HPDE6-E6E7 (cell line): ENCODE data around the gene ALPI.

Source experiments
- DNase-seq: peaks from one replicate; pipeline ENCODE4 v3.0.0; 2011; ENCODE audit warnings: missing footprints; ENCODE audit errors: extremely low spot score

The ALPI gene

GRCh38 chr2:232460171-232460570, 4.2 kb downstream of the ALPI start:
- DNase-seq: no peak

DNA sequence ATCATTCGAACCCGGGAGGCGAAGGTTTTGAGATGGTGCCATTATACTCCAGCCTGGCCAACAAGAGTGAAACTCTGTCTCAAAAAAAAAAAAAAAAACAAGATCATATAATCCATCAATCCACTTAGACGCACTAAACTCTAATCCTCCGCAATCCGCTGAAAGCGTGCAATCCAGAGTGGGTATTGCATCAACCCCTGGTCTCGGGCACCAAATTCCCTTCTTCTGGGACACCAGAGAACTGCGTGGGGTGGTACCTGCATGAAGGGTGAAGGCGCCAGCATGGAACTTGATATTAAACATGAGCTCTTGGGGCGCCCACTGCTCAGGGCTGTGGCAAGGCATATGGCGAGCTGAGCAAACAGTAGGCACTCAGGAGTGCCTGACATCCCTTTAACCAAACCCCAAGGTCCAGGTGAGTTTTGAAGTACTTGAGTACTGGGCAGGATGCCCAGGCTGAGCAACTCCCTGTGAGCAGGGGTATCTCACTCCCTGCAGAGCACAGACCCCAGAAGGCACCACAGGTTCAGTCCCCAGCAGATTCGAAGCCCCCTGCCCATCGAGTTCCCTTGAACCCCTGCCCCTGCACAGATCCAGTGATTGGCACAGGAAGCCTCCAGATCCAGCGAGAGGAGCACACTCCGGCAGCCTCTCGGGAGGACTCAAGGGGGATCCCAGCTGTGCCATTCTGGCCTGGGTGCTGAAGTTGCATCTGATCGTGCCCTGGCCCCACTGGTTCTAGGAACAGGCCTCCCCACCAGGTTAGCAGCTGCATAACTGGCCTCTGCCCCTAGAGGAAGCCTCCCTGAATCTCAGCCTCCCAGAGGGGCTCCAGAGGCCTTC, 8.0 kb downstream of the ALPI start:
- DNase-seq: no peak

DNA sequence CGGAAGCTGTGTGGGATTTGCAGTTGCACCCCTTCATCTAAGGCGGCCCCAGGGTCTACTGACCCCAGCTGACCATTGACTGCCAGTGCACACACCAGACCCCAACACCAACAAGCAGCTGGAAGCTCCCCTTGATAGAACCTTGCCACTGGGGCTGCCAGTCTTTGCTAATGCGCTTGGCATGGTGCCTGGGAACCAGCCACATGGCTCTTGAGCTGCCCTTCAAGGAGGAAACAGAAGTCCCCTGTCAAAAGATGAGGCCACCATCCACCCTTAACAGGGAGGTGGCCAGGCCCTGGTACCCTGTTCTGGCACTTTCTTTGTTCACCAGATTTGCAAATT, 8.6 kb downstream of the ALPI start:
- no peak for DNase-seq

GRCh38 chr2:232465061-232465460, 9.1 kb downstream of the ALPI start:
- DNase-seq: no peak

- DNase-seq: no peak
Measured at GRCh38 chr2:232466221-232466620, 10.3 kb downstream of the ALPI start.

DNA sequence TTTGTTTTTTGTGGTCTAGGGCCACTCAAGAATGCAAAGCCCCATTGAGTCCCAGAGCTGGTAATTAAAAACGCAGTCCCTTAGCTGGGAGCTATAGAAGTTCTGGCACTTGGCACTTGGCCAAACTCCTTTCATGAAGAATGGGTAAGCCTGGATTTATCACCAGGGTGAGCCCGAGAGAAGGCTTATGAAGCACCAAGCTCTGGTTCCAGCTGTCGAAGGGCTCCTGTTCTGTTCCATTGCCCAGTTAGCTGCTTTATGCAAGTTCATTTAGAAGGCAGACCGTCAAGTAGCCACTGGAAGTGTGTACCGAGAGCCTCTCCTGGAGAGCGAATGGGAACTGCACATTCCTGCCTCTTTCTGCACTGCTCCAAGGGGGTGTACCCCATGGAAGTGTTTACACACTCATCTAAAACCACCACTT, 17.5 kb downstream of the ALPI start:
- DNase-seq: no peak

DNA sequence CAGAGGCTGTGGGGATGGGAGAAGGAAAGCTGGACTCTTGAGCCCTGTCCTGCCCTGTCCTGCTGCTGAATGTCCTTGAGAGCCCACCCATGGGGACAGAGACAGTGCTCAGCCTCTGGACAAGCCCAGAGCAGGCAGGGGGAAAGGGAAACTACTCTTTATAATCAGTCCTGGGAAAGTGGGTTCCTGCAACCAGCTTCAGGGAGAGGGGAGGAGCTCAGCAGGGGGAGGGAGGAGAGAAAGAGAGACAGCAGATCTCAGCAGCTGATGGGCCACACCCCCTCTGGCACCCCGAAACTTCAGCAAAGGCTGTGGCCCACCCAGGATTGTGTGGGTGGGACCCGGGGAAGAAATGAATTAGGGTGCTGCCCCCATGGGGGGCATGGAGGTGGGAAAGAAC, 20.1 kb downstream of the ALPI start:
- no peak for DNase-seq

- no peak for DNase-seq
Measured at GRCh38 chr2:232476791-232477190, 20.8 kb downstream of the ALPI start.

DNA sequence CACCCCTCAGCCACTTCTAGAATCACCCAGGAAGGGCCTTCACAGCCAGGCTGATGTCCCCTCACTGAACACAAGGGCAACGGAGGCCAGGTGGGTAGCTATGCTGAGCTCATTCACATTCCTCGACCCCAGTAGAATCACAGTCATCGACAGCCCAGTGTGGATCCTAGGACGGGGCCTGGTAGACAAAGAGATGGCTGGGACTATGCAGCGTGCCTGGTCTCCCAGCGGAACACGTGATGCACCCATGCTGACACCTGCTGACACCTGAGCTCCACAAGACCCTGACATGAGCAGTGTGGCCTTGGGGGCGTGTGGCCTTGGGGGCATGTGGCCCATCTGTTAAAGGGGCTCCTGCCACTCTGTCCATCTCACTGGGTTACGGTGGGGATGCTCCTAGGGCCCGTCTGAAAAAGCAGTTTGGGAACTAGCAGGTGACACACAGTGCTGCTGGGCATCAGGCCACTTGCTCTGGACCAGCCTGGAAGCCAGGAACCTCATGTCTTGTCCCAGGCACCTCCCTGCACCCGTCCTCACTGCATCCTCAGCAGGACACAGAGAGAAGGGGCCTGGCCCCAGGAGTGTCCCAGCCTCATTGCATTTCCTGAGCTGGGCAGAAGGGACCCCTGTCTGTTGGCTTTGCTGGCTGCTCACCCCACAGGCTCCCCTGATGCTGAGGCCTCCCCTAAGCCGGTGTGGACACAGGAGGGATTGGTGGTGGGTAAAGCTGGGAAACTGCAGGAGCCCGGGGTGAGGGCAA, 22.0 kb downstream of the ALPI start:
- no peak for DNase-seq

GRCh38 chr2:232478571-232479340, 22.8 kb downstream of the ALPI start:
- DNase-seq: no peak

- DNase-seq: no peak
Measured at GRCh38 chr2:232479341-232480200, 23.6 kb downstream of the ALPI start.

DNA sequence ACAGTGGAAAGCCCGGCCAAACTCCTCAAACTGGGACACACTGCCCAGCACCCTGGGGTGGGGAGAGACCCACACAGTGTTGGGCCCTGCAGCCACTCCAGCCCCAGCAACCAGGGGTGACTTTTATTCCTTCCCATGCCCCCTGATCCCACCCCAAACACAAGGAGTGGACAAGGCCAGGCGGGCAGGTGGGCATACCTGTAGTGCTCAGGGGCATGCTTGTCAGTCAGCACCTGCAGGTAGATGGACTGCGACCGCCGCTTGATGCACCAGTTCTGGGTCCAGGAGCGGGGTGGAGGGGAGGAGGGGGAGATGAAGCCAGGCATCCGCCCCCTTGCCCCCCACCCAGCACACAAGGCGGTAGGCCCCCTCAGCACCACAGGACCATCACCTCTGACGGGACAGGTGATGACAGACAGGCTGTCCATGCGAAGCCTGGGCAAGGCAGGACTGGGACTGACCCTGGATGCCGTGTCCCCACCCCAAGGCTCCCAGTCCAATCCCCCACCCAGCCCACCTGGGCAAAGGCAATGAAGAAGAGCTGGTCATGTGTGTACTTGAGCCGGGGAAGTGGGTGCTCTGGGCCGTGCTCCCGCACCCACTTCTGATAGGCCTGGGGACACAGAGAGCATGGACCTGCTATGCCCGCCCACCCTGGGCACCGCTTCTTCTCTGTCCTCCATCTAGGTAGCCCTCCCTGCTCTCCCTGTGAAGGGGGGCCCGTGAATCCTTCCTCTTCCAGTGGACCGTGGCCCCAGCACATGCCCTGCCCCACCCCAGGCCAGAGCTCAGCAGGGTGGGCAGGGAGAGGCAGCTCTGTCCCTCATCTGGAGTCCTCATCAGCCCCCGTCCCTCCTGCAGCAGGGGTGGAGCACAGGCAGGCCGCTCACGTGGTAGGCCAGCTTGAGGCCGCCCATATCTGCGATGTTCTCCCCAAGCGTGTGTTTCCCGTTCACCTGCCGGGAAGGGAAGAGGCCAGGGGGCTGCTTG, 24.5 kb downstream of the ALPI start:
- DNase-seq: no peak

- no peak for DNase-seq
Measured at GRCh38 chr2:232481322-232482140, 25.6 kb downstream of the ALPI start.

- no peak for DNase-seq
Measured at GRCh38 chr2:232482301-232483238, 26.6 kb downstream of the ALPI start.

- no peak for DNase-seq
Measured at GRCh38 chr2:232483311-232483922, 27.5 kb downstream of the ALPI start.

DNA sequence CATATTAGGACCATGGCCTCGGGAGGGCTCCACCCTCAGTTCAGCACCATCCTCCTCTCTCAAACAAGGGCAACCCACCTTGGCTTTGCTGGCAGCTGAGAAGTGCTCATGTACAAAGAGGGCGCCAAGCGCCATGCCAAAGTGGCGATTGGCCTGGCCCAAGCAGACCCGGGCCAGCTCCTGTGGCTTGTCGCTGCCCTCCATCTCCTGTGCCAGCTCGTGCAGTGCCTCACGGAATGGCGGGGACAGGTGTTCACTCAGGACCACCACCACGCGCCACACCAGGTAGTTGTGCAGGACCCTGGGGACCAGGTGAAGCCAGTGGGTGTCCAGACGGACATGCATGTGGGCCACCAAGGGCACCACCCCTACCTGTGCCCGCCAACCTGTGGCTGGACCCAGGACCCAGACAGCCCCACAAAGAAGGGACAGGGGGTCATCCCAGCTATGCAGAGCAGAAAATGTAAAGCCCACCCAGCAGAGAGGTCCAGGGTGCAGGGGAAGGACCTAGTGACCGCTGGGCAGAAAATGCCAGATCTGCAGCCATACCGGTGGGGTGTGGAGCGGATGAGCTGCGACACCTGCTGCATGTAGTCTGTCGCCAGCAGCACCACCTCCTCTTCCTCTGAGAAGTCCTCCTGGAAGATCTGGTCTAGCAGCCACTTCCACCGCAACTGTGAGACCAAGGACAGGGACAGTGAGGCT, 28.1 kb downstream of the ALPI start:
- DNase-seq: no peak
